ENCODE measurements around the gene OOSP2. TPM values are rescaled to one million over a fixed set of nuclear protein-coding genes. Genes with fewer than 3 reads are reported as not detected.

OOSP2 gene
- total and polyA plus RNA-seq, 2 of the 4 experiments (the other 2 are of a cell fraction), result not detected

- Histone ChIP-seq H3K4me1 (ENCODE audit: control insufficient read depth, insufficient read depth, low read length) (no peaks in the 10 kb centered on the region), H2AK9ac (replicated peaks; ENCODE audit: low read depth, low read length, poor library complexity) (no peak overlapping the region), H2BK20ac (ENCODE audit: low read depth, low read length) (no peak overlapping the region), H3K9me3 (ENCODE audit: control insufficient read depth, insufficient read depth, low read length) (0 out of 2 replicates have a peak, but pooled peaks cover 2% of the 10 kb centered on the region), H3K4ac (ENCODE audit: low read depth, low read length) (no peak overlapping the region), H2AFZ (replicated peaks; ENCODE audit: low read length, poor library complexity) (no peak overlapping the region), H2BK5ac (ENCODE audit: low read depth, low read length, poor library complexity, severe bottlenecking) (no peak overlapping the region), H3K18ac (ENCODE audit: low read depth, low read length) (no peak overlapping the region), H3K23ac (ENCODE audit: low read depth, low read length) (no peak overlapping the region), H3K14ac (replicated peaks; ENCODE audit: low read depth, low read length) (no peak overlapping the region), H3K27me3 (ENCODE audit: control insufficient read depth, insufficient read depth, low read length) (no peaks in the 10 kb centered on the region), H3K27ac (ENCODE audit: insufficient read depth, low read length) (no peak overlapping the region), H4K5ac (ENCODE audit: low read depth, low read length) (no peak overlapping the region), H4K91ac (ENCODE audit: insufficient read depth, low read depth, low read length) (no peak overlapping the region), H3K56ac (ENCODE audit: extremely low read depth, insufficient read depth, low read length) (no peak overlapping the region), H3K79me1 (ENCODE audit: low read depth in 1 of 2, low read length in 2 of 2) (no peaks in the 10 kb centered on the region), H2AK5ac (ENCODE audit: low read depth, low read length) (no peak overlapping the region), H2BK15ac (ENCODE audit: low read depth, low read length) (no peak overlapping the region), H3K4me3 (ENCODE audit: insufficient read depth, low read depth, low read length) (no peak overlapping the region), H3K9ac (ENCODE audit: low read depth, low read length) (no peak overlapping the region), H4K8ac (ENCODE audit: low read depth in 2 of 2, low read length in 2 of 2) (no peak overlapping the region), H2BK120ac (ENCODE audit: low read depth, low read length) (no peak overlapping the region), H4K20me1 (ENCODE audit: insufficient read depth, low read length) (no peaks in the 10 kb centered on the region), H3K36me3 (ENCODE audit: control insufficient read depth, insufficient read depth, low read length) (no peaks in the 10 kb centered on the region), H3K4me2 (ENCODE audit: low read depth, low read length) (no peak overlapping the region), H3K9me1 (ENCODE audit: insufficient read depth, low read length) (no peaks in the 10 kb centered on the region)
- dilution Hi-C loops (cut with HindIII; ENCODE audit: low sequenced_read_pairs, unreplicated experiment), result no loop called here
- no peak for ATAC-seq (ENCODE audit: low read depth)
- WGBS, 2 experiments (ENCODE audit: extremely low coverage in 2 of 2, insufficient read length in 1 of 2), result no CpG with 5 or more reads among the region's 1 CpG
- intact Hi-C loops (cut with micrococcal nuclease), result no loop called here
- DNase-seq, result no peak
- in situ Hi-C loops (cut with MboI; ENCODE audit: low sequenced_read_pairs), result no loop called here
- BruUV-seq (replicated peaks), result no TSS peak
- ChIA-PET CTCF (no interaction called here), POLR2A (ENCODE audit: unreplicated experiment) (no interaction called here)
- TF ChIP-seq RCOR1 (IDR thresholded peaks at IDR 0.05; ENCODE audit: insufficient replicate concordance, low read length), result no peak
- no peak for TF ChIP-seq NFE2L2 (IDR thresholded peaks at IDR 0.05; ENCODE audit: low read depth, low read length)
- no peak for TF ChIP-seq SMC3 (IDR thresholded peaks at IDR 0.05; ENCODE audit: low read depth, low read length)
- no peak for TF ChIP-seq MXI1 (IDR thresholded peaks at IDR 0.05; ENCODE audit: borderline replicate concordance, low read depth, low read length)
- no peak for TF ChIP-seq FOS (IDR thresholded peaks at IDR 0.05; ENCODE audit: low read depth, low read length)
- no peak for TF ChIP-seq CEBPB (IDR thresholded peaks at IDR 0.05; ENCODE audit: low read depth, low read length)
- no peak for TF ChIP-seq RAD21 (IDR thresholded peaks at IDR 0.05; ENCODE audit: low read length)
- no peak for TF ChIP-seq CTCF (conservative IDR thresholded peaks at IDR 0.05; ENCODE audit: low read depth, low read length)
- no peak for TF ChIP-seq RFX5 (IDR thresholded peaks at IDR 0.05; ENCODE audit: low read depth, low read length)
- no peak for TF ChIP-seq POLR2A (IDR thresholded peaks at IDR 0.05; ENCODE audit: low read depth, low read length)
- TF ChIP-seq USF2 (IDR thresholded peaks at IDR 0.05; ENCODE audit: low read depth, low read length), result no peak
- no peak for TF ChIP-seq MAFK (IDR thresholded peaks at IDR 0.05; ENCODE audit: low read depth, low read length)
Measured at GRCh38 chr11:60087239-60087638, 47.0 kb downstream of the OOSP2 start.
